Esophagus squamous epithelium (tissue), 4 donors: ENCODE measurements around the gene SAMD1.
"Not testable (repeated sequence)": the region's sequence is repeated elsewhere in the genome, so short reads cannot be mapped to it uniquely, and the experiment has no call there.

ENCODE experiments used
- CTCF ChIP-seq, 6 experiments: fragments of 450-650 bp in 4 of 6; fragments of 200-600 bp in 2 of 6; sonication (generic) in 2 of 6; IDR thresholded peaks; one replicate each; pipeline ENCODE4 v1.5.1; 2016 to 2019; ENCODE audit warnings: antibody characterized with exemption in 6 of 6, mild to moderate bottlenecking in 4 of 6, moderate library complexity in 4 of 6
- POLR2A ChIP-seq, 4 donors: fragments of 450-650 bp; IDR thresholded peaks; one replicate each; pipeline ENCODE4 v1.6.1; 2017; ENCODE audit warnings: antibody characterized with exemption in 4 of 4, mild to moderate bottlenecking in 4 of 4, moderate library complexity in 3 of 4

- TF ChIP-seq CTCF (IDR thresholded peaks at IDR 0.05) = peak; percentile 43 to 57 (median 48)
- not testable (repeated sequence) for TF ChIP-seq POLR2A (IDR thresholded peaks at IDR 0.05)
These were observed 47.6 kb downstream of the SAMD1 start for GRCh38 chr19:14042659-14043608.
